HL-60/S4 (cell line): ENCODE measurements around the gene GOLPH3.
"Not testable (repeated sequence)": the region's sequence is repeated elsewhere in the genome, so short reads cannot be mapped to it uniquely, and the experiment has no call there.

ENCODE experiments used
- in situ Hi-C: fragments of 300-500 bp; cut with MboI; formaldehyde crosslinking; loops from 2 replicates; pipeline ENCODE4 v1.14.3; 2022; ENCODE audit warnings: low sequenced_read_pairs

The GOLPH3 gene

GRCh38 chr5:32138839-32139493 lies 35.2 kb downstream of the GOLPH3 start:
- in situ Hi-C loops: no loop called here

GRCh38 chr5:32136342-32136741 lies 37.8 kb downstream of the GOLPH3 start:
- in situ Hi-C loops: no loop called here

GRCh38 chr5:32135086-32135485 lies 39.0 kb downstream of the GOLPH3 start:
- in situ Hi-C loops: no loop called here

- in situ Hi-C loops: no loop called here
Measured at GRCh38 chr5:32132757-32133156, 41.4 kb downstream of the GOLPH3 start.

GRCh38 chr5:32131604-32132003 lies 42.5 kb downstream of the GOLPH3 start:
- in situ Hi-C loops: no loop called here

GRCh38 chr5:32130865-32131264 lies 43.3 kb downstream of the GOLPH3 start:
- in situ Hi-C loops: no loop called here

- in situ Hi-C loops: no loop called here
Measured at GRCh38 chr5:32129074-32129598, 45.0 kb downstream of the GOLPH3 start.

GRCh38 chr5:32127711-32128110 lies 46.4 kb downstream of the GOLPH3 start:
- in situ Hi-C loops: no loop called here

GRCh38 chr5:32126691-32127090 lies 47.4 kb downstream of the GOLPH3 start:
- in situ Hi-C loops: no loop called here

- in situ Hi-C loops: no loop called here
Measured at GRCh38 chr5:32123889-32124676, 50.0 kb downstream of the GOLPH3 start.

- in situ Hi-C loops: no loop called here
Measured at GRCh38 chr5:32123058-32123805, 50.9 kb downstream of the GOLPH3 start.

- in situ Hi-C loops: not testable (repeated sequence)
Measured at GRCh38 chr5:32118922-32119321, 55.2 kb downstream of the GOLPH3 start.

- in situ Hi-C loops: no loop called here
Measured at GRCh38 chr5:32116574-32117313, 57.4 kb downstream of the GOLPH3 start.

- in situ Hi-C loops: no loop called here
Measured at GRCh38 chr5:32115985-32116384, 58.1 kb downstream of the GOLPH3 start.

GRCh38 chr5:32110111-32110696 lies 63.9 kb downstream of the GOLPH3 start:
- in situ Hi-C loops: no loop called here

- in situ Hi-C loops: no loop called here
Measured at GRCh38 chr5:32109236-32109635, 64.9 kb downstream of the GOLPH3 start.

GRCh38 chr5:32108167-32108566 lies 66.0 kb downstream of the GOLPH3 start:
- in situ Hi-C loops: no loop called here

GRCh38 chr5:32107291-32107690 lies 66.8 kb downstream of the GOLPH3 start:
- in situ Hi-C loops: no loop called here

GRCh38 chr5:32103521-32103920 lies 70.6 kb downstream of the GOLPH3 start:
- in situ Hi-C loops: no loop called here

- in situ Hi-C loops: no loop called here
Measured at GRCh38 chr5:32102254-32102986, 71.7 kb downstream of the GOLPH3 start.
